Skin epidermis (tissue), 12 donors: ENCODE measurements around the gene BCAP31.
"Not testable (repeated sequence)": the region's sequence is repeated elsewhere in the genome, so short reads cannot be mapped to it uniquely, and the experiment has no call there.

Source experiments
- H3K27ac ChIP-seq, 21 experiments: fragments of 200-600 bp; sonication (generic) in 11 of 21; one replicate each; pipeline ENCODE4 v1.5.0; 2020; ENCODE audit warnings: mild to moderate bottlenecking in 3 of 21, inconsistent platforms in 2 of 21, moderate library complexity in 2 of 21
- H3K4me3 ChIP-seq, 7 experiments: fragments of 200-600 bp; sonication (generic) in 2 of 7; one replicate each; pipeline ENCODE4 v1.5.0; 2020; ENCODE audit warnings: inconsistent platforms in 2 of 7, mild to moderate bottlenecking in 2 of 7, moderate library complexity in 1 of 7

Gene BCAP31

GRCh38 chrX:153763989-153764755, 40.0 kb upstream of the BCAP31 start, which contains the start of gene PLXNB3:
Gene PLXNB3, plus strand, starts transcription at chrX:153764249. Its CDS starts 1,287 bp downstream, at chrX:153765536.
- Histone ChIP-seq H3K27ac (peak within 1 kb of the TSS in 8 of 21 experiments; percentile 23 to 62 (median 40)), H3K4me3 (peak within 1 kb of the TSS in 3 of 7 experiments; percentile 14 to 33 (median 16))

DNA sequence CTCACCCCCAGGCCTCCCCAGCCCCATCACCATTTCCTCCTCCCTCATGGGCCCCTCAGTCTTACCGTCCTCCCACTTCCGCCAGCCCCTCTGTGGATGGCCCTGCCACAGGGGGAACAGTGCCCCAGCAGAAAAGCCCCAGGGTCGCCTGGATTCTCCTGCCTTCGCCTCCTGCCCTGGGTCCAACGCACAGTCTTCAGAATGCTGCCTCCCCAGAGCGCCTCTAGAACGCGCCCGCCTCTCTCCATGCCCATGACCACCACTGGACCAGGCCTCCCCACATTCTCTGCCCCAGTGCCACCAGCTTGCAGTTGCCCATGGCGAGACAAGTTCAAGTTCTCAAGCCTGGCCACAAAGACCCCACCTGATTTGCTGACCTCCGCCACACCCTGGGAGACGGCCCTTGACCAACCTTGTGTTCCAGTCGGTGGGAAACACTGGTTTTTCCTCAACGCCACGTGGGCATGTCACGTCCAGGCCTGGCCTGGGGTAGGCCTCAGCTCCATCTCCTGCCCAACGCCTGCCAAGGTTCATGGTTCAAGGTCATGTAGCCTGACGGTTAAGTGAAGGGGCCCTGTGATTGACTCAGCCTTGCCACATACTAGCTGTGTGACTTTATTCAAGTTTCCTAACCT, 39.2 kb upstream of the BCAP31 start:
- H3K4me3 ChIP-seq = no peak overlapping the region
- no peak overlapping the region for H3K27ac ChIP-seq

GRCh38 chrX:153762626-153763173, 38.5 kb upstream of the BCAP31 start:
- Histone ChIP-seq H3K27ac (no peak overlapping the region), H3K4me3 (no peak overlapping the region)

DNA sequence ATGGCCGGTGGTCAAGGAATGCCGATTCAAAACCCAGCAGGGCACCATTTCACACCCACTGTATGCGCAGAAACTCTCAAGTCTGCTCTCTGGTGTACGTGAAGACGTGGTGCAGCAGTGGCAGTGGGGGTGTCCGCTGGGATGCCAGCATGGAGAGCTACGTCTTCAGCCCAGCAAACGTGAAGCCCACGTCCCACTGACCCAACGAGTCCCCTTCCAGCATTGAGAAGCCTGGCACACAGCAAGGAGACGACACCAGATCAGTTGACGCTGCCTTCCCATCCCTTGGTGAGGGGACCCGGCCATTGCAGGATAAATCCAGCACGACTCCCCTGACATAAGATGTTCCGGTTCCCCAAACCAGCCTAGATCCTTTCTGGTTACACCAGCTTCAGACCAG, 37.7 kb upstream of the BCAP31 start:
- no peak overlapping the region for H3K27ac ChIP-seq

DNA sequence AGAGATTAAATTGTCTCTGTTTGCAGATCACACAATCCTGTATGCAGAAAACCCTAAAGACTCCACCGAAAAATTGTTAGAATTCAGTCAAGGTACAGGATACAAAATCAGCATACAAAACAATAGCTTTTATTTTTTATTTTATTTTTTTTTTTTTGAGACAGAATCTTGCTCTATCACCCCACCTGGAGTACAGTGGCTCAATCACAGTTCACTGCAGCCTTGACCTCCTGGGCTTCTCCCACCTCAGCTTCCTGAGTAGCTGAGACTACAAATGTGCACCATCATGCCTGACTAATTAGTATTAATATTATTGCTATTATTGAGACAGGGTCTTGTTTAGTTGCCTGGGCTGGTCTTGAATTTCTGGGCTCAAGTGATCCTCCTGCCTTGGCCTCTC, 30.9 kb upstream of the BCAP31 start:
- Histone ChIP-seq H3K27ac (no peak overlapping the region), H3K4me3 (no peak overlapping the region)

More for the DNA sequence above, 37.7 kb upstream of the BCAP31 start:
- H3K4me3 ChIP-seq = no peak overlapping the region

- H3K4me3 ChIP-seq = no peak overlapping the region
- H3K27ac ChIP-seq = no peak overlapping the region
Observed at GRCh38 chrX:153750127-153750774, 26.1 kb upstream of the BCAP31 start.

DNA sequence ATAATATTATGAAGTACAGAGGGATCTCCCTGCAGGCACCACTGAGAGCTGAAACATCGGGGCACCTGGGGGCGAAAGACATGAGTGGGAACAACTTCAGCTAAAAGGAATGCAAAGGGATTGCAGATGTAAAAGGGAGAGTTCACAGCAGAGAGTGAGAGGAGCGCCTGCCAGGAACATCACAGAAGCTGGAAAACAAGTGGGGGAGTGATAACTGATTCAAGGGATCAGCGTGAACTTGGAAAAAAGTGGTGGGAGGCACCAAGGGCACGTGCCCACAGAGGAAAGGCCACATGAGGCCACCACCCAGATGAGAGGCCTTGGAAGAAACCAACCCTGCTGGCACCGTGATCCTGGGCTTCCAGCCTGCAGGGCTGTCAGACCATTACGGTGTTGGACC, 24.8 kb upstream of the BCAP31 start:
- not testable (repeated sequence) for H3K27ac ChIP-seq, H3K4me3 ChIP-seq

GRCh38 chrX:153746991-153747390, 22.8 kb upstream of the BCAP31 start:
- H3K4me3 ChIP-seq = not testable (repeated sequence)

GRCh38 chrX:153746359-153746758, 22.2 kb upstream of the BCAP31 start:
- Histone ChIP-seq H3K4me3 (no peak overlapping the region), H3K27ac (no peak overlapping the region)

More at GRCh38 chrX:153746991-153747390, 22.8 kb upstream of the BCAP31 start:
- not testable (repeated sequence) for H3K27ac ChIP-seq

- not testable (repeated sequence) for H3K4me3 ChIP-seq, H3K27ac ChIP-seq
Observed at GRCh38 chrX:153745067-153745433, 20.9 kb upstream of the BCAP31 start.

DNA sequence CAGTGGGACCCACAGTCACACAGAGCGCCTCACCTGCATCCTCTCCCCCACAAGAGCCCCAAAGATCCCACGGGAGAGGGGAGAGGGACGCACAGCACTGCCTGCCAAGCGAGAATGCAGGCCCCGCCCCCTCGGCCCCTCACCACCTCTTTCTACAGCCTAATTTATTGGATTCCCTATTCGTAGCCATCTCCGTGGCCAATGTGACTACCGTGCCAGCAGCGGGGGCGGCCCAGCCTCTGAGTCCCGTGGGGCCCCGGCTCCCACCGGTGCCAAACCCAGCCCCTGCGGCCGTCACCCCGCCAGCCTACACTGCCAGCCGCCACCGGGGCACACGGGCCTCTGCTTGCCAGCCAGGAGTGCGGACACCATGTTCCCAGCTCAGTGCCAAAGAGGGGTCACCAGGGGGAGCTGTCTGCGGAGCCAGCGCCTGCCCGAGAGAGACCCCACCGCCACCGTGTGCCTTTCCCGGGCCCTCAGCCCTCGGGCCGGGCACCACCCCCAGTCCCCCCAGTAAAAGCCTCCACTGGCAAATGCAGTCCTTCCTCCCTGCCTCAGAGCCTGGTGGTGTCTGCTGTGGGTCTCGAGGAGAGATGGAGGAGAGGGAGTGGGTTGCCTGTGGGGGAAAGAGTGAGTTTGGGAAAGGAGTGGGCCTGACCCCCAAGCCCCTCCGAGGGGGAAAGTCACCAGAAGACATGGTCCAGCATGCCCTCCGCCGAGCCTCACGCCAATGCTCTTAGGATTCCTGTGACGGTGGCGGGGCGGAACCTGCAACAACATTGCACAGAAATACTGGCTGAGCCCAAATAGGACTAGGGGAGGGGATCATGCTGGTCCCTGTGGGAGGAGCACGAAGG, 20.3 kb upstream of the BCAP31 start:
- peak overlapping the region in 2 of 21 experiments; percentile 14 to 31 for H3K27ac ChIP-seq
- no peak overlapping the region for H3K4me3 ChIP-seq

DNA sequence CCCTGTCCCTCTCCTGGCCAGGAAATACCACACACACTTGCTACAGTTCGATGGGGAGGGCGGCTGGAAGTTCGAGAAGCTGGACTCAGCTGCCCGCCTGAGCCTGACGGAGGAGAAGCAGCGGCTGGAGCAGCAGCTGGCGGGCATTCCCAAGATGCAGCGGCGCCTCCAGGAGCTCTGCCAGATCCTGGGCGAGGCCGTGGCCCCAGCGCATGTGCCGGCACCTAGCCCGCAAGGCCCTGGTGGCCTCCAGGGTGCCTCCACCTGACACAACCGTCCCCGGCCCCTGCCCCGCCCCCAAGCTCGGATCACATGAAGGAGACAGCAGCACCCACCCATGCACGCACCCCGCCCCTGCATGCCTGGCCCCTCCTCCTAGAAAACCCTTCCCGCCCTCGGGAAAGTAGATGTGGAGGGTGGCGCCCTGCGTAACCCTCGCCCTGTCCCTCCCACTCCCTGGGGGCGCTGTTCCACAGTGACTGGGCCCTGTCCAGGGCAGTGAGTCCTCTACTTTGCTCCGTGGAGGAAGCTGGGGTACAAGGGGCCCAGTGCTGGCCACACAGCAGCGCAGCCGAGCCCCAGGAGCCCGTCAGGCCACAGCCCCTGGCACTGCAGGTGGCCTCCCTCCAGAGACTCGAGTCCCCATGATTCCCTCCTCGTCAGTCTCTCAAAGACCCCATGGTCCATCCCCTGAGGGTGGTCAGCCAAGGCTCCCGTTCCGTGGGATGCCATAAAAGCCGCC, 19.5 kb upstream of the BCAP31 start:
- not testable (repeated sequence) for H3K4me3 ChIP-seq

GRCh38 chrX:153742796-153743467, 18.7 kb upstream of the BCAP31 start:
- not testable (repeated sequence) for H3K27ac ChIP-seq, H3K4me3 ChIP-seq

More for the DNA sequence above, 19.5 kb upstream of the BCAP31 start:
- peak overlapping the region in 2 of 21 experiments; percentile 14 to 31 for H3K27ac ChIP-seq

DNA sequence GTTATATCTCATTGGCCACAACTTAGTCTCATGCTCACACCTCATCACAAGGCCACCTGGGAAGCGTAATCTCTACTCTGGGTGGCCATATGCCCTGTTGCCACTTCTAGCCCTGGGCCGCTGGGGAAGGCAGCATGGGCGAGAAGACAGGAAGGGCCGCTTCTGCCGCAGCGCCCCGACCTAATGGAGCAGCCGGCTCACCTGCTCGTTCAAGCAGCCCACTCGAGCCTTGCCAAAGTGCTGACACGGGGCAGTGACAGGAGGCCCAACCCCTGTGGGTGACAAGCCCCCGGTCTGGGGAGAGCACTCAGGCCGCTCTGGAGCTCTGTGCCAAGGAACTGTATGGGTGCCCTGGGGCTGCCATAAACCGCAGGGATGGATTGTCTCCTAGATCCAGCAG, 17.9 kb upstream of the BCAP31 start:
- H3K4me3 ChIP-seq, H3K27ac ChIP-seq: not testable (repeated sequence)

GRCh38 chrX:153741446-153741845, 17.3 kb upstream of the BCAP31 start:
- H3K27ac ChIP-seq = no peak overlapping the region

GRCh38 chrX:153740631-153741222, 16.5 kb upstream of the BCAP31 start:
- Histone ChIP-seq H3K27ac (no peak overlapping the region), H3K4me3 (no peak overlapping the region)

More at GRCh38 chrX:153741446-153741845, 17.3 kb upstream of the BCAP31 start:
- H3K4me3 ChIP-seq = no peak overlapping the region

- H3K27ac ChIP-seq = peak overlapping the region in 1 of 21 experiments; percentile 21
- no peak overlapping the region for H3K4me3 ChIP-seq
Observed at GRCh38 chrX:153739754-153740486, 15.7 kb upstream of the BCAP31 start.
